Astrocyte (in vitro differentiated cells and primary cell): ENCODE data around the gene MYO3B.

Experiments
- CTCF ChIP-seq: IDR thresholded peaks from 2 replicates; pipeline ENCODE4 v1.5.1; 2011; ENCODE audit warnings: low read depth, mild to moderate bottlenecking, inconsistent platforms, low read length, moderate library complexity; ENCODE audit not compliant: insufficient read depth
- EZH2 ChIP-seq: IDR thresholded peaks from 2 replicates; pipeline ENCODE4 v1.6.1; 2012; ENCODE audit warnings: mild to moderate bottlenecking, low read length, inconsistent platforms; ENCODE audit not compliant: insufficient read depth

GRCh38 chr2:170189757-170190156, 11.8 kb downstream of the MYO3B start:
- TF ChIP-seq CTCF (no peak), EZH2 (no peak)
